Mesodermal cell (in vitro differentiated cells): ENCODE measurements around the gene FAAP100.

Experiments
- H3K27ac ChIP-seq: 2 replicates; pipeline ENCODE4 v1.7.0; 2013; ENCODE audit warnings: mild to moderate bottlenecking, low read depth, low read length, moderate library complexity; ENCODE audit not compliant: severe bottlenecking
- H3K36me3 ChIP-seq: 2 replicates; pipeline ENCODE4 v1.7.1; 2013; ENCODE audit warnings: mild to moderate bottlenecking, low read length, moderate library complexity; ENCODE audit not compliant: control insufficient read depth, insufficient read depth
- H3K4me1 ChIP-seq: one replicate; pipeline ENCODE4 v1.7.1; 2013; ENCODE audit warnings: mild to moderate bottlenecking, low read length; ENCODE audit not compliant: insufficient read depth, control insufficient read depth, poor library complexity, severe bottlenecking
- H3K4me3 ChIP-seq: 2 replicates; pipeline ENCODE4 v1.7.0; 2013; ENCODE audit warnings: low read length, control low read depth, mild to moderate bottlenecking; ENCODE audit not compliant: insufficient read depth, poor library complexity, severe bottlenecking; ENCODE audit errors: extremely low read depth
- H3K9me3 ChIP-seq: 2 replicates; pipeline ENCODE4 v1.7.1; 2013; ENCODE audit warnings: mild to moderate bottlenecking, low read length, moderate library complexity; ENCODE audit not compliant: control insufficient read depth
- WGBS, 2 experiments: methylation state at CpG; one replicate each; pipeline ENCODE4 v1.1.5; 2013; ENCODE audit warnings: missing lambda C conversion rate in 2 of 2; ENCODE audit not compliant: insufficient coverage in 2 of 2; 5-methylcytosine and 5-hydroxymethylcytosine counted together

Gene FAAP100

DNA sequence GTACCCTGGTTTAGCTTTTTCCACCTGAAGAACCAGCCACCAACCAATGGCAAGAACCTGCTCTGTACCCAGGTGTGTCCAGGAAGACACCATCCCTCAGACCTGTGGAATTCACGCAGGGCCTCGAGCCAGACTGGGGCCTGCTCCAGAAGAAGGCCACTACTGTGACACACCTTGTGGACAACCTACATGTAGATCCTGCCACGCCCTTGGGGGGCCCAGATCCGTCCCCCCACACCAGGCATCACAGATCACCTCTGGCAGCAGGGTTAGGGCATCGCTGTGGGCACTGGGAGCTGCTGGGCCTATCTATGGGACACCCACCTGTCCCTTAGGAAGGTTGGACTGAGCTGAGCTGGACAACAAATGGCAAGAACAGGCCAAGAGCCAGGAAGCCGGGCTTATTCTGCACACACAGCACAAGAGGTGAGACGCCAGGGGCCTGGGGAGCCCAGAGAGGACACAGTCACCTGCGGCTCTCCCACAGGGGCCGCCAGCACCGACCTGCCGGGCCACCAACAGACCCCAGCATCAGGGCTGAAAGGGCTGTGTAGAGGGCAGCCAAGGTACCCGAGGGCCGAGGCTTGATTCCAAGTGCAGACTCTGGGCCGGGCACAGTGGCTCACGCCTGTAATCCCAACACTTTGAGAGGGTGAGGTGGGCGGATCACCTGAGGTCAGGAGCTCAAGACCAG, 7.7 kb downstream of the FAAP100 start:
- no peaks in the 10 kb centered on the region for H3K9me3 ChIP-seq
- H3K4me1 ChIP-seq: no peaks in the 10 kb centered on the region
- H3K4me3 ChIP-seq: no peak overlapping the region
- H3K27ac ChIP-seq: no peak overlapping the region
- 86 to 95% methylated on average over 12 to 14 of the region's 16 CpGs for WGBS, 2 experiments
- H3K36me3 ChIP-seq: peaks cover 75% of the 10 kb centered on the region

DNA sequence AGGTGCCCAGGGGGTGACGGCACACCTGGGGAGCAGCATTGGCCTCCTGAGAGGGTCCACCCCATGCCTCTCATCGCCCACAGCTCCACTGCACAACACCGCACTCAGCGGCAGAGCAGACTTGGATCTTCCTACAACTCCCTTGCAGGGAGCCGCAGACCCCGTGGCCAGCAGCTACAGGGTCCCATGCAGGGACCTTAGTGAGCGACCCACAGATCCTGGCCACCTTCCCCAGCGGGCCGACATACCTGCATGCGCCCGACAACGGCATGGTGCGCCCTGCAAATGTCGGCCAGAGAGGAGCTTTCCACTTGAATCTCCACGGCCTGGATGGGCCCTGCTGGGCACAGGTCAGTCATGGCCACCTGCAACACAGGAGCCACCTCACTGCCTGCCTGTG, 8.4 kb downstream of the FAAP100 start:
- peaks cover 69% of the 10 kb centered on the region for H3K36me3 ChIP-seq

GRCh38 chr17:81543339-81543675, 8.8 kb downstream of the FAAP100 start:
- 94 to 95% methylated on average over 14 of the region's 14 CpGs for WGBS, 2 experiments
- Histone ChIP-seq H3K9me3 (no peaks in the 10 kb centered on the region), H3K4me3 (no peak overlapping the region), H3K27ac (no peak overlapping the region), H3K4me1 (no peaks in the 10 kb centered on the region), H3K36me3 (peaks cover 67% of the 10 kb centered on the region)

More for the DNA sequence above, 8.4 kb downstream of the FAAP100 start:
- H3K4me1 ChIP-seq: no peaks in the 10 kb centered on the region
- 96 to 98% methylated on average over 8 to 15 of the region's 15 CpGs for whole genome bisulfite sequencing, 2 experiments
- no peak overlapping the region for H3K27ac ChIP-seq
- H3K9me3 ChIP-seq: no peaks in the 10 kb centered on the region
- no peak overlapping the region for H3K4me3 ChIP-seq

GRCh38 chr17:81542431-81543338, 9.5 kb downstream of the FAAP100 start:
- Histone ChIP-seq H3K4me3 (no peak overlapping the region), H3K27ac (no peak overlapping the region), H3K9me3 (no peaks in the 10 kb centered on the region), H3K4me1 (no peaks in the 10 kb centered on the region), H3K36me3 (peaks cover 62% of the 10 kb centered on the region)
- WGBS, 2 experiments: 94 to 96% methylated on average over 14 to 15 of the region's 15 CpGs

GRCh38 chr17:81541123-81541522, 11.0 kb downstream of the FAAP100 start:
- H3K4me3 ChIP-seq: no peak overlapping the region
- H3K27ac ChIP-seq: no peak overlapping the region
- no peaks in the 10 kb centered on the region for H3K9me3 ChIP-seq
- 93 to 94% methylated on average over 11 to 16 of the region's 17 CpGs for WGBS, 2 experiments
- H3K36me3 ChIP-seq: peaks cover 47% of the 10 kb centered on the region
- H3K4me1 ChIP-seq: no peaks in the 10 kb centered on the region

GRCh38 chr17:81540676-81541027, 11.5 kb downstream of the FAAP100 start:
- Histone ChIP-seq H3K9me3 (no peaks in the 10 kb centered on the region), H3K36me3 (peaks cover 43% of the 10 kb centered on the region), H3K4me1 (no peaks in the 10 kb centered on the region), H3K27ac (no peak overlapping the region), H3K4me3 (no peak overlapping the region)
- WGBS, 2 experiments: 98 to 99% methylated on average over 9 to 14 of the region's 14 CpGs

GRCh38 chr17:81539961-81540675, 12.0 kb downstream of the FAAP100 start:
- peaks cover 39% of the 10 kb centered on the region for H3K36me3 ChIP-seq
- no peak overlapping the region for H3K4me3 ChIP-seq
- 94 to 96% methylated on average over 15 to 26 of the region's 28 CpGs for WGBS, 2 experiments
- H3K9me3 ChIP-seq: no peaks in the 10 kb centered on the region
- no peak overlapping the region for H3K27ac ChIP-seq
- no peaks in the 10 kb centered on the region for H3K4me1 ChIP-seq

DNA sequence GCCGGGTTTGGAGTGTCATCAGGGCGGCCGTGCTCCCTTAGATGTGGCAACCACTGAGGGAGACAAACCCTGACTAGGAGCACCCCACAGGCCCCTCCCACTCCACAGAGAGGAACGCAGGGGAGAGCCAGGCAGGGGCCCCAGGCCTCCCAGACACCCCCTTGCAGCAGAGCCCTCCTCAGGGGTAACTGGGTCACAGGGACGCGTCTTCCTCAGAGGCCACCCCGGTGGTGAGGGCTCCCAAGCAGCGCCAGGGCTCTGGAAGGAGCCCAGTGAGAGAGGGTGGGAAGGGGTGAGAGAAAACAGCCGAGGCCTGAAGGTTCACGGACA, 12.6 kb downstream of the FAAP100 start:
- 93 to 95% methylated on average over 6 to 8 of the region's 10 CpGs for WGBS, 2 experiments

GRCh38 chr17:81538651-81539570, 13.2 kb downstream of the FAAP100 start:
- no peaks in the 10 kb centered on the region for H3K4me1 ChIP-seq
- H3K36me3 ChIP-seq: peaks cover 29% of the 10 kb centered on the region
- WGBS, 2 experiments: 93 to 97% methylated on average over 25 of the region's 26 CpGs
- H3K9me3 ChIP-seq: no peaks in the 10 kb centered on the region
- no peak overlapping the region for H3K4me3 ChIP-seq
- H3K27ac ChIP-seq: no peak overlapping the region

More for the DNA sequence above, 12.6 kb downstream of the FAAP100 start:
- Histone ChIP-seq H3K9me3 (no peaks in the 10 kb centered on the region), H3K4me3 (no peak overlapping the region), H3K4me1 (no peaks in the 10 kb centered on the region), H3K36me3 (peaks cover 36% of the 10 kb centered on the region), H3K27ac (no peak overlapping the region)
